GM12891 (cell line): ENCODE results near the gene SIRT1.
"Not testable (repeated sequence)": the region's sequence is repeated elsewhere in the genome, so short reads cannot be mapped to it uniquely, and the experiment has no call there.

Source experiments
- DNase-seq: peaks from one replicate; pipeline ENCODE4 v3.0.0; 2011; ENCODE audit warnings: low spot score; ENCODE audit not compliant: insufficient read length
- FAIRE-seq: peaks from 2 replicates; lab custom pipeline; 2011; peaks lifted over from hg19 to GRCh38; lab: Jason Lieb, UNC
- PAX5 ChIP-seq: IDR thresholded peaks from 2 replicates; pipeline ENCODE4 v1.6.1; 2011; ENCODE audit warnings: low read length, moderate library complexity, mild to moderate bottlenecking; ENCODE audit not compliant: insufficient read depth, severe bottlenecking
- POLR2A ChIP-seq: IDR thresholded peaks from 2 replicates; pipeline ENCODE4 v1.6.1; 2011; ENCODE audit warnings: low read depth, low read length, control low read depth
- POLR2AphosphoS5 ChIP-seq: IDR thresholded peaks from 2 replicates; pipeline ENCODE4 v1.6.1; 2011; ENCODE audit warnings: low read depth, low read length, control low read depth
- POU2F2 ChIP-seq: IDR thresholded peaks from 2 replicates; pipeline ENCODE4 v1.6.1; 2011; ENCODE audit warnings: low read depth, mild to moderate bottlenecking, control low read depth, low read length, moderate library complexity
- SPI1 ChIP-seq: IDR thresholded peaks from 2 replicates; pipeline ENCODE4 v1.6.1; 2011; ENCODE audit warnings: low read depth, low read length, control low read depth
- TAF1 ChIP-seq: IDR thresholded peaks from 2 replicates; pipeline ENCODE4 v1.6.1; 2011; ENCODE audit warnings: low read depth, low read length, control low read depth

Gene SIRT1

DNA sequence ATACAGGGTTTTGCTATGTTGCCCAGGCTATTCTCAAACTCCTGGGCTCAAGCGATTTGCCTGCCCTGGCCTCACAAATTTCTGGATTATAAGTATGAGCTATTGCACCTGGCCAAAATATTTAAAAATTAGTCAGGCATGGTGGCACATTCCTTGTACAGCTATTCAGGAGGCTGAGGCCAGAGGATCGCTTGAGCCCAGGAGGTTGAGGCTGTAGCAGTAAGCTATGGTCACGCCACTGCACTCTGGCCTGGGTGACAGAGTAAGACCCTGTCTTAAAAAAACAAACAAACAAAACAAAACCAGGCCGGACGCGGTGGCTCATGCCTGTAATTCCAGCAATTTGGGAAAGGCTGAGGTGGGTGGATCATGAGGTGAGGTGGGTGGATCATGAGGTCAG lies 14.5 kb upstream of the SIRT1 start:
- FAIRE-seq = no peak

DNA sequence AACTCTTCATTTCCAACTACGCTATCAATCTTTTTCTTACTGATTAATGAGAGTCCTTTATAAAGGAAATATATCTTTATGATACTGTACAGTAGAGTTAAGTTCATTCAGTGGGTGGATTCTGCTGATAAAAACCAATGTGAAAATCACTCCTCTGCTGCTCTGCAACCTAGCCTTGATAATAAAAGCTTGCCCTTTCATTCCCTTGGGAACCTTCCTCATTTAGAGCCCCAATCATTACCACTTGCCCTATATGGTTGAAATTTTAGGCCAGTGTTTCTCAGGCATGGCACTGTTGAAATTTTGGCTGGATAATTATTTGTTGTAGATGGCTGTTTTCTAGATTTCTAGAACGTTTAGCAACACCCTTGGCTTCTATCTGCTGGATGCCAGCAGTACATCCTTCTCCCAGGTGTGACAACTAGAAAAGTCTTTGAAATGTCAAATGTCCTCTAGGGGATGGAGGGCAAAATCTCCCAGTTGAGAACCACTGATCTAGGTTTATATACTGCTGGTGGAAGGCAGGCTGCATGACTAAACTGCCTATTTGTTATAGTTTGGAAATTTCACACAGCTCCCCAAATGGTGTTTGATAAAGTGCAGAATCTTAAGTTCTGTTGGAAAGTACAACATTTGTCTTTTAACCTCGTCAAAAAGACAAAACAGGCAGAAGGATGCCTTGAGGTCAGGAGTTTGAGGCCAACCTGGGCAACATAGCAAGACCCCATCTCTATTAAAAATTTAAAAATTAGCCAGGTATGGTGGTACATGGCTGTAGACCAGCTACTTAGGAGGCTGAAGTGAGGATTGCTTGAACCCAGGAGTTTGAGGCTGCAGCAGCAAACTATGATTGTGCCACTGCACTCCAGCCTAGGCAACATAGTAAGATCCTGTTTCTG lies 8.9 kb upstream of the SIRT1 start:
- DNase-seq = no peak
- TF ChIP-seq POLR2AphosphoS5 (no peak), PAX5 (no peak), TAF1 (no peak), SPI1 (no peak)
- no peak for FAIRE-seq

More for the DNA sequence above, 14.5 kb upstream of the SIRT1 start:
- no peak for DNase-seq
- no peak for TF ChIP-seq TAF1

DNA sequence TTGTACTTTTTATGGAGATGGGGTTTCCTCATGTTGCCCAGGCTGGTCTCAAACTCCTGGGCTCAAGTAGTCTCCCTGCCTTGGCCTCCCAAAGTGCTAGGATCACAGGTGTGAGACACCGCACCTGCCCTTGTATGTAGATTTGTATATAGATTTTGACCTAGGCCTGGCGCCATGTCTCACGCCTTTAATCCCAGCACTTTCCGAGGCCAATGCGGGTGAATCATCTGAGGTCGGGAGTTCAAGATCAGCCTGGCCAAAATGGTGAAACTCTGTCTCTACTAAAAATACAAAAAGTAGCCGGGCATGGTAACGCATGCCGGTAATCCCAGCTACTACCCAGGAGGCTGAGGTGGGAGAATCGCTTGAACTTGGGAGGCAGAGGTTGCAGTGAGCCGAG lies 7.0 kb upstream of the SIRT1 start:
- not testable (repeated sequence) for DNase-seq, FAIRE-seq

DNA sequence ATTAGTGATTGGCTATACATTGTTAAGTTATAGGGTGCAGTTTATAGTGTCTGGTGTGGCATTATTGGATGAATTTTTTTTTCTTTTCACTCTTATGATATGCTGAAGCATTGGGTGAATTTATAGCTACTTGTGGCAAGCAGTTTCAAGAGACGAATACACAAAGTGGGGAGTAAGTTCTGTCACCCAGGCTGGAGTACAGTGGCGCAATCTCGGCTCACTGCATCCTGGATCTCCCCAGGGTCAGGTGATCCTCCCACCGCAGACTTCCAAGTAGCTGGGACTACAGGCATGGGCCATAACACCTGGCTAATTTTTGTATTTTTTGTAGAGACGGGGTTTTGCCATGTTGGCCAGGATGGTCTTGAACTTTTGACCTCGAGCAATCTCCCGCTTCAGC lies 6.3 kb upstream of the SIRT1 start:
- DNase-seq = no peak
- FAIRE-seq = no peak
- no peak for TF ChIP-seq POLR2AphosphoS5
- TF ChIP-seq POLR2A = no peak
- no peak for TF ChIP-seq POU2F2
- TF ChIP-seq TAF1 = no peak
- no peak for TF ChIP-seq SPI1
- no peak for TF ChIP-seq PAX5

DNA sequence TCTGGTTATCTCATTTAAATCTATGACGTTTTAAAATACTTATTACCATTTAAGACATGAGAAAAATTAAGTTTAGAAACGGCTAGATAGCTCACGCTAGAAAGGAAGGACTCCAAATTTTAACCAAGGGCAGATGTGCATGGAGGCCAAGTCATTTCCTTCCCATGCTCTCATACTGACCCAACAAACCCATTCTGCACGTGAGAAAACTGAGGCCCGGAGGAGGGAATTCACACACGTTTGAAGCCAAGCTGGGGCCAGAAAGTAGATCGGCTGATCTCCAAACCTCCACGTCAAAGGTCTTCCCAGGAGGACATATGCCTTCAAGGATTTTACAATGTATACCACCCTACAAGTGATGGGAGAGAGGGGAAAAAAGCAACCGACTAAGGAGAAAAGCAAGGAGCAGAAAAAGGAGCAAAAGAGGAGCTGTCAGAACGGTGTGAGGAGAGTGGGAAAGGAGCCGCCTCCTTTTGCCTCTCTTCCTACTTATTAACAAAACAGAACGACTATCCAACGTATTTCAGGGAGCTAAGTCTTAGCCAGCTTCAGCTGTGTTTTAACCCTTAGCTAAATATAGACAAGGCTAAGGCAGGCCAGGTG lies 645 bp upstream of the SIRT1 start:
- FAIRE-seq (no peak), DNase-seq (no peak)
- TF ChIP-seq POU2F2 (no peak), POLR2A (no peak), SPI1 (no peak), PAX5 (no peak), TAF1 (no peak)

DNA sequence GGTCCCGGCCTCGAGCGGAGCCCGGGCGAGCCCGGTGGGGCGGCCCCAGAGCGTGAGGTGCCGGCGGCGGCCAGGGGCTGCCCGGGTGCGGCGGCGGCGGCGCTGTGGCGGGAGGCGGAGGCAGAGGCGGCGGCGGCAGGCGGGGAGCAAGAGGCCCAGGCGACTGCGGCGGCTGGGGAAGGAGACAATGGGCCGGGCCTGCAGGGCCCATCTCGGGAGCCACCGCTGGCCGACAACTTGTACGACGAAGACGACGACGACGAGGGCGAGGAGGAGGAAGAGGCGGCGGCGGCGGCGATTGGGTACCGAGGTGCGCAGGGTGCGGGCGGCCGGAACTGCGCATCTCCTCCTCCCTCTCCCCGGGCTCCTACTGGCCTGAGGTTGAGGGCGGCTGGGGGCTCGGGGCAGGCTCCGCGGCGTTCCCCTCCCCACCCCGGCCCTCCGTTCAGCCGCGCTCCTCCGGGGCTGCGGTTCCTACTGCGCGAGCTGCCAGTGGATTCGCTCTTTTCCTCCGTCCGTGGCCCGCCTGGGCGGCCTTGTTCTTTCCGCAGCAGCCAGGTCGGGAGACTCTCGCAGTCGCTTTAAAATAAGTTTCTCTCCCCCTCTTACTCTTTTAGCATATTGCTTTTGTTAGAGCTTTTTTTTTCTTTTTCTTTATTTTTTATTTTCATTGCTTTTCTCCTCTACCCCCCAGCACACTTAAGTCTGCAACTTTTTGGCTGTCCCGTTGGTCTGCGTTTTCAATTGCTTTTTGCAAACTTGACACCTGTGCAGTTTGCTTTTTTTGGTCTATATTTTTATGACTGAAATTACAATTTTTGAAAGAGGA lies 600 bp downstream of the SIRT1 start:
- FAIRE-seq (peak; percentile 26), DNase-seq (peak; percentile 66)
- TF ChIP-seq SPI1 = no peak
- TF ChIP-seq TAF1 = no peak
- TF ChIP-seq PAX5 = no peak
- TF ChIP-seq POLR2A = peak; percentile 42; the same call in 1 of the 2 replicates
- TF ChIP-seq POU2F2 = no peak

DNA sequence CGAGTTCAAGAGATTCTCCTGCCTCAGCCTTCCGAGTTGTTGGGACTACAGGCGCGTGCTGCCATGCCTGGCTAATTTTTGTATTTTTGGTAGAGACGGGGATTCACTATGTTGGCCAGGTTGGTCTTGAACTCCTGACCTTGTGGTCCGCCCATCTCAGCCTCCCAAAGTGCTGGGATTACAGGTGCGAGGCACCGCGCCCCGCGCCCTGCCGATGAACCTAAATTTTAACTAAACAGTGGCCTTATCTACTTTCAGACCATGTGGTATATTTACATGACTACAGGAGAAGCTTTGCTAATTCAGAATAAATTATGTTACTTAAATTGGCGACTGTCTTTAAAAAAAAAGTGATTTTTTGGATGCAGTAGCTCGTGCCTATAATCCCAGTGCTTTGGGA lies 9.2 kb downstream of the SIRT1 start:
- TF ChIP-seq TAF1 (no peak), POLR2A (no peak)
- FAIRE-seq (no peak), DNase-seq (no peak)

DNA sequence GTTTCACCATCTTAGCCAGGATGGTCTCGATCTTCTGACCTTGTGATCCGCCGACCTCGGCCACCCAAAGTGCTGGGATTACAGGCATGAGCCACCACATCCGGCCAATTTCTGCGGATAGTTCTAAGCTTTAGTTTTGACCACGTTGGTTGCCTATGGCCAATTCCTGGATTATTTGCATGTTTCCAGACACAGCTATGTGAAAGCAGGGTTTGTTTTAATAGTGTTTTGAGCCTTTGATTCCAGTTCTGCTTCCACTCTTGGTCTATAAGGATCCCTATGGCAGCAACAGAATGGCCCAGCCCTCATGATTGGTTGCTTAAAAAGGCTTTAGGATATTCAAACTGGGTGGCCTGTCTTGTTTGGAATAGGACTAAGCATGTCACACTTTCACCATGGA lies 19.1 kb downstream of the SIRT1 start:
- DNase-seq (no peak), FAIRE-seq (no peak)
- TF ChIP-seq TAF1 = no peak
- no peak for TF ChIP-seq POU2F2
- no peak for TF ChIP-seq POLR2A
- TF ChIP-seq PAX5 = no peak
- TF ChIP-seq SPI1 = no peak

DNA sequence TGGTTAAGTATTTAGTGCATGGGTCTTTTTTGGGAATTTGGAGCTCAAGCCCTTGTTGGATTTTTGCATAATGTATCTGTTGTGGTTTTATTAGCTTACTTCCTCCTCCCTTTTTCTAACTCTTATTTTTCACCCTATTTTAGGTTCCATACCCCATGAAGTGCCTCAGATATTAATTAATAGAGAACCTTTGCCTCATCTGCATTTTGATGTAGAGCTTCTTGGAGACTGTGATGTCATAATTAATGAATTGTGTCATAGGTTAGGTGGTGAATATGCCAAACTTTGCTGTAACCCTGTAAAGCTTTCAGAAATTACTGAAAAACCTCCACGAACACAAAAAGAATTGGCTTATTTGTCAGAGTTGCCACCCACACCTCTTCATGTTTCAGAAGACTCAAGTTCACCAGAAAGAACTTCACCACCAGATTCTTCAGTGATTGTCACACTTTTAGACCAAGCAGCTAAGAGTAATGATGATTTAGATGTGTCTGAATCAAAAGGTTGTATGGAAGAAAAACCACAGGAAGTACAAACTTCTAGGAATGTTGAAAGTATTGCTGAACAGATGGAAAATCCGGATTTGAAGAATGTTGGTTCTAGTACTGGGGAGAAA lies 28.0 kb downstream of the SIRT1 start:
- no peak for FAIRE-seq
- DNase-seq = no peak
- no peak for TF ChIP-seq PAX5
- no peak for TF ChIP-seq POU2F2
